Measurements from ENCODE around the gene SHROOM3.

The SHROOM3 gene

DNA sequence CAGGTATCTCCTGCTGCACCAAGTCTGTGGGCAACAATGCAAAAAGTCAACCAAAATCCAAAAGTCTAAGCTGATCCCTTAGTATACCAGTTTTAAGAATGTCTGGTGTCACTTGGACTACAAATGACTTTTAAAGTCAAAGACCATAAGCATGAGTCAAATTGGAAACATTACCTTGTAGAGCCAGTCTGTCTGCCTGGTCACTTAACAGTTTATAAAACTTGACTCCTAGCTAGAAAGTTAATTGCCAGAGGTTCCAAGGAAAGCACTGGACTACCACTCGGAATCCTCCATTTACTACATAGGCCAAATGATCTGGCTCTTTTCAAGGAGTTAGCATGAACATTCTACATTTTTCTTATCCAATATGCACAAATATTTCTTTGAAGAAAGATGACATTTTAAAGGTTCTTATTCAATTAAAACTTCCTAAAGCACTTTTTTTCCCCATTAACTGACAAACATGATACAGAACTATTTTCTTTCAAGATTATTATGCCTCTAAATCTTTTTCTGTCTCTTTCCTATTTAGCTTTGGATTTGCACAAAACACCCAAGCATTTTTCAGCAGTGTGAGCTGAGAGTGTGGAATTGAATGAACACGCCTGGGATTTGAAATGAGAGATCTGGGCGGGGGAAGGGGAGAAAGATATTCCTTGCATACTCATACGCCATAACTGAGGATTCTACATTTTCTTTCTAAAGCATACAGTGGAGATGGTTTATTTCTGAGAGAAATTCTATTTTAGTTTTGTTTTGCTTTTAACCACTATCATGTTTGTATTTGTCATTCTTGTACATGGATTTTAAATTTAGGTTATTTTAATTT, 188.4 kb downstream of the SHROOM3 start:
- DNase-seq (ENCODE audit: low read depth in 2 of 2) = no peak

DNA sequence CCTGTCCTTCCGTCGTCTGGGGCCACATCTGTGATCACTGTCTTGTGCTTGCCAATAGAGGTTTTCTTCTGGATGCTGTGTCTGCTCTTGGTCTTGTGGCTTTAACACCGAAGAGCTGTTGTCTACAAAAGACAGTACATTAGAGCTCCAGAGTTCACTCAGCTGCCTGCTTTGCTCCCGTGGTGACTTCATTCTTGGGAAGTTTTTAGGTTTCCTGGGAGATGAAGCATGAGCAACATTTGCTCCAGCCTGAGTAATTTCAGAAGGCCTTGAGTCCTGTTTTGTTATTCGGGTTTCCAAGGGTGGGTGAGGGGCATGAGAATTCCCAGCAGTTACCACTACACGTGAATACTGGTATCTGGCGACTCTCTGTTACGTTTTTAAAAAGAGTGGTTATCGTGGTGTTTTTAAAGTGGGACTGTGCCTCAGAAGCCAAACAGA, 189.2 kb downstream of the SHROOM3 start:
- DNase-seq (ENCODE audit: low read depth in 2 of 2) = peak in 1 of 2 experiments; percentile 82

DNA sequence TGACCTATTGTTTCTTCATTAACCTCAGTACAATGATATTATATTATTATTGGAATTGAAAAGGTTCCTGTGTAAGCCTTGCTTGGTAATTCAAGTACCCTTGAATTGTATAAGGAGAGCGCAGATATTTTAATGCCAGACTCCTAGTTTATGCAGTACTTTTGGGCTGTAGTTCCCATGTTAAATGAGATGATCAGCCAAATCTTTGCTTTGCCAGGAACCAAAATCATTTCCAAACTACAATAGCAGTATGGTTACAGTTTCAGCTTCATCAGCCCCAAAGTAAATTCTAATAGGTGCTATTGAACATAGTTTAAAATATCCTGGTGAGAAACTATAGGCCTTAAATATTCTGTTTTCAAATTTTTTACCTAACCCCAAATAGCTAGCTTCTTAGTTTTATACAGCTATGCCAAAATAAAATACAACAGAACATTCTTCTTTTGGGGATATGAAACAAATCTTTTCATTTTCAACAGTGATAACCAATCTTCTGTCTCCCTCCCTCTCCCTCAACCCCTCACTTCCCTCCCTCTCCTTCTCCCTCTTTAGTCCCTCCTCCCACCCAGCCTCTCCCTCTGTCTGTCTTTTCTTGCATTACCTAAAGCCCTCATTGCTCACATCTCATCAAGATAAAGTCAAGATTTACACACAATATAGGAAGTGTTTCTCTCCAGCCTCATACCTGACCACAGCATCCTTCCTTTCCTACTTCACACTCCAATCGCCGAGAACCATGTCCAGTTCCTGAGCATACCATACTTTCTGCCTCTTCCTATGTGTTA, 190.1 kb downstream of the SHROOM3 start:
- no peak for DNase-seq (ENCODE audit: low read depth in 2 of 2)

DNA sequence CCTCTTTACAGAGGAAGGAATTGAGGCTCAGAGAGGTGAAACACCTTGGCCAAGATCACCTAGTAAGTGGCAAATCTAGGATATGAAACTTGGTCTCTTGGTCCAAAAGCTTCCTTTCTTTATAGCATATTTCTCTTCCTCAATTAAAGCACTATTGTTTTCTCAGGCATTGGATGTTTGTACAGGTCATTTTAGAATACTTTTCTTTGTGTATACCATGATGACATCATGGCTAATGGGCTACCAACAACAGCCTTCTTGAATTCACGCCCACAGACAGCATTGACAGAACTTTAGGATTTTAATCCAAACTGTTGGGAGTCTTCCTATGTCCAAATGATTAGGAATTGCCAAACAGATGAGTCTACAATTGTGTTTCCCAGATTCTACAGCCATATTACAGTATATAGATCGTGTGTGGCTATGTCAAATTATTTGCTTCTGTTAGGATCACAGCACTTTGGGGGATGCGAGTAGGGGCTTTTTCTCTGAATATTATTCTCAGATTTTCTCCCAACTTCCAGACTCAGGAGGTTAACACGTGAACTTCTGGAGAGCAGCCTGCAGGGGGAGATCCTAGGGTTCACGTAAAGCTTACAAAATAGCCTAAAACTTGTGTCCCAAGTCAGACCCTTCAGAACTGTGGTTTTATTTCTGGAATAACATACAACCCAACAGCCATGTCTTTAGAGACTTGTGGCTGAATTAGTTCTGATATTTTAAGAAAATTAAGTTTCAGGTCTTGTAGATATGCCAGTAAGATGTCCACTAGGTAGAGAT, 191.8 kb downstream of the SHROOM3 start:
- DNase-seq (ENCODE audit: low read depth in 2 of 2) = no peak

DNA sequence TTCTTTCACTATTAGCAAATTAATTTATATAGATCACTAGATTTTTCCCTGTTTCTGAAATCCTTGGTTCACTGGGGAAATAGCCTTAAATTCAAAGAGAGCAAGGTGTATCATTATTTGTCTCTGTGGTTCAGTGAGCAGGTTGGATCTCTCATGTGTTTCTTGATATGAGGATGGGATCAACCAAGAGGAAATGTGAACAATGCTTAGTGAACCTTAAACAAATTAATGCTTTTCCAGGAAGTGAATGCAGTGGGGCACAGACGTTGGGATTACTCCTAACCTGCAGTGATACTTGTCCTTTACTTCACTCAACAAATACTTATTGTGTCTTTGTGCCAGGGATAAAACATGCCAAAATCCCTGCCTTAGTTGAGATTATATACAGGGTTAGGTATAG, 193.2 kb downstream of the SHROOM3 start:
- DNase-seq (ENCODE audit: low read depth in 2 of 2) = no peak

DNA sequence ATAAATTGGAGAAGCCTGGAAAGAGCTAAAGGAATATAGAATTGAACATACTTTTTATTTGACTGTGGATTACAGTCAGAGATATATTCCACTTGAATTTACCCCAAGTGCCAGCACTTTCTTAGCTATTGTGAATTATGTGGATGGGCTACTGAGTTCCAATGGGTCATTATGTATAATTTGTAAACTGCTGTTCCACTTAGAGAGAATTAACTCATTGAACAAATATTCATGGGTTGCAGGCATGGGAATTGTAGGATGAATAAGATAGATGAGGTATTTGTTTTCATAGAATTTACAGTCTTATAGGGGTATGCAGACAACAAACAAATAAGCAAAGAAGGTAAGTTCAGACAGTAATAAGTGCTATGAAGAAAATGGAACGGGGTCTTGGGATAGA, 195.7 kb downstream of the SHROOM3 start:
- no peak for DNase-seq (ENCODE audit: low read depth in 2 of 2)

DNA sequence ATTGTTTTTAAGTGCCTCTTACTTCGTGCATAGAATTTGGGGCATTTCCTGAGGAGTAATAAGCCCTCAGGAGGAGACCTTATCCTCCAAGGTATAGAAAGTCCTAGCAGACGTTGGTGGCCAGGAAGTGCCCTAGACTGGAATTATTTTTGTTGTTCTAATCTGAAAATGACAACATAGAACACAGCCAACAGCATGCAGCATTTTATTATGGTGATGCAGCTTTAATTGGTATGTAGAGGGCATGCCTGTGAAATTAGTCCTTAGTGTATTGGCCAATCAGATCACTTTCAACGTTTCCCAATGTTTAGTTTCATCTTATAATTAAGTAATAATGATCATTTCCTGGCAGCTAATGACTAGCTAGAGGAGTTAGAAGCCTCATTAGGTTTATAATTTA, 199.2 kb downstream of the SHROOM3 start:
- DNase-seq (ENCODE audit: low read depth in 2 of 2) = peak in 1 of 2 experiments; percentile 51

DNA sequence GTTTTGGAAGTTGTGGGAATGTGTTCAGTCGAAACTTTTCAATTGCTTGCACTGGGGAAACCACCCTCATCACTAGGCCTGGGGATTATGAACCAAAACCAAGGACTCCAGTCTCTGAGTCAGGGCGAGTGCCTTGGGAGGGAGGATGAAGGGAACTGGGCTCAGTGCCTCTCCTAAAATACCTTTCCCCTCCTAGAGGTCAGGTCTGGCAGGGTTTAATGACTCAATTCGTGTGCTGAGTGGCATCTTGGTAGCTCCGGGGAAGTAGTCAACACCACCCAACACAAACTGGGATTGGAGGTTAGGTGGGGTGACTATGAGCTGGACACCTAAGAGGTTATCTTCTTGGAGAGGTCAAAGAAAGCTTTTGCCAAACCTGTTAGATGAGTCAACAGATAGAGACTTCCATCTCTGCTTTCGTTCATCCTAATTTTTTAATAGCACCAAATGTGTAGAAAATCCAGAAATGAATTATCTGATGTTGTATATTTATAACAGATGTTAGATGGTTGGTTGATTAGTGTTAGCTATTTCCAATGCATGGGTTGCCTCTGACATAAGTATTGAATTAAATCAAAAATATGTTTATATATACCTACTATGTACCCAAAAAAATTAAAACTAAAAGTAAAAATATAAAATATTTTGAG, 202.8 kb downstream of the SHROOM3 start:
- DNase-seq (ENCODE audit: low read depth in 2 of 2) = no peak

DNA sequence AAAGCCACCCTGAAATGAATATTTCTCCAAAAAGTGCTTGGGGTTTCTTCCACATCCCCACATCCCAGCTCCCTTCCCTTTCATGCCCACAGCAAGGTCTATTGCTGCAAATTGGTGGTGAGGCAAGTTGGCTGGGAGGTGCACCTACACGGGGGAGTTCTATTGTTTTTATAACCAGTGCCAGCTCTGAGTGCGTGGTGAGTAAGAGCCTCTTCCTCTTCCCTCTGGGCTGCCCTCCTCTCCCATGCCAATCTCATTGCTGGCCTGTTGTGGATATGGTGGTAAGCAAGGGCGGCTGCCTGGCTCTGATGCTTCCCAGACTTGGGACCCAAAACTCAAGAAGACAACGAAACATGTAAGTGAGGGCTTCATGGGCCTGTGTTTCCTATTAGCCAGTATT, 204.3 kb downstream of the SHROOM3 start:
- DNase-seq (ENCODE audit: low read depth in 2 of 2) = no peak

DNA sequence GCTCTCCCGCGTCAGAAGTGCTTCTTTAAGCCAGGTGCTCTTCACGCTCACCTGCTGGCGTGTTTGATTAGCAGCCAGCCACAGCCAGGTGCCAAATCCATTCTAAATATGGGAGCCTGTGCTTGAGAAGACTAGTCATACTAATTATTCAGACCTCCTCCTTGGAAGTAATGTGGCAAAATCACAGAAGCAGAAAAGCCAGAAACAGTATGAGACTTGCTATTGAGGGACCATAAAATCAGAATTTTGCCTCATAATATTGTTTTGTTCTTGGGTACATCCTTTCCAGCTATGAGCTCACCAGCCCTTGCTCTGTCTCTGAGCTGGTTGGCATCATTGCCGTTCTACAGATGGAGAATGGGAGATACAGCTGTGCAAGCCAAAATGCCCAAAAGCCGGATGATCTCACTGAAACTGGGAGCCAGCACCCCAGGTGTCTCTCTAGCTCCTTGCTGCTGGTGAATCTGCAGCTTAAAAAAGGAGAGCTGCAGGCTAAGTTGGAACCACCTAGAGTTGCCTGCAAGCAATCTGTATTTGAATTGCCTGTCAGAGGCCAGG, 205.4 kb downstream of the SHROOM3 start:
- DNase-seq (ENCODE audit: low read depth in 2 of 2) = no peak

DNA sequence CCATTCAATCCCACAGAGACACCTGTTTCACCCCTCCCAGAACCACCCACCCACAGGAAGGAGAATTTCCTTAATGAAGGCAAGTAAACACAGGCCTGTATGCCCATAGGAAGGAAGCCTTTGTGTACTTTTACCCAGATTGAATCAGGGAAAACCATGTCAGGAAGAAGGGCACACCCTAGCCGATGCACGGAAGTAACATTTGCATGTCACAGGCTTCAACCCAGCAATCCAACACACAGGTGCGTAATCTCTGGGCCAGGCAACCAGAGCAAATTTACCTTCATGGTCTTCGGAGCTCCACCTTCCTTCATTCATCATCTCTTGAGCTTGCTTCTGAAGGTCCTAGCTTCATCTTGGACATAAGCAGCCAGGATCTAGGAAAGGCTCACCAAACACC, 206.3 kb downstream of the SHROOM3 start:
- no peak for DNase-seq (ENCODE audit: low read depth in 2 of 2)

DNA sequence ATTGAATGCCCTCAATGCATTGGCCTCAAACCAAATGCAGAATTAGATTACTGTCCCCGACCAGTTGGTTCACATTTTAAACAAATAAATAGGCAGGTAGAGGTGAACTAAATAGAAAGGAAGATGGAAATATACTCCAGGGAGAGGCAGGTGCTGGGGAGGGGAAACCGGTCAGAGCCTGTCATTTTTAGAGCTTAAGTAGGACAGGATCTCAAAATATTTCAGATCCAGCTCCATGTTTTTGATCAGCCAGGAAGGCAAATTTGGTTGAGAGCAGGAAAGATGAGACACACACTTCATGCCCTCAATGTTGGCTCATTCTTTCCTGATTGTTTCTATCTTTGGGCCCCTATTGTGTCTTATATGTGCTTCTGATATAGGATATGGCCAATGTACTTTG, 206.7 kb downstream of the SHROOM3 start:
- no peak for DNase-seq (ENCODE audit: low read depth in 2 of 2)

DNA sequence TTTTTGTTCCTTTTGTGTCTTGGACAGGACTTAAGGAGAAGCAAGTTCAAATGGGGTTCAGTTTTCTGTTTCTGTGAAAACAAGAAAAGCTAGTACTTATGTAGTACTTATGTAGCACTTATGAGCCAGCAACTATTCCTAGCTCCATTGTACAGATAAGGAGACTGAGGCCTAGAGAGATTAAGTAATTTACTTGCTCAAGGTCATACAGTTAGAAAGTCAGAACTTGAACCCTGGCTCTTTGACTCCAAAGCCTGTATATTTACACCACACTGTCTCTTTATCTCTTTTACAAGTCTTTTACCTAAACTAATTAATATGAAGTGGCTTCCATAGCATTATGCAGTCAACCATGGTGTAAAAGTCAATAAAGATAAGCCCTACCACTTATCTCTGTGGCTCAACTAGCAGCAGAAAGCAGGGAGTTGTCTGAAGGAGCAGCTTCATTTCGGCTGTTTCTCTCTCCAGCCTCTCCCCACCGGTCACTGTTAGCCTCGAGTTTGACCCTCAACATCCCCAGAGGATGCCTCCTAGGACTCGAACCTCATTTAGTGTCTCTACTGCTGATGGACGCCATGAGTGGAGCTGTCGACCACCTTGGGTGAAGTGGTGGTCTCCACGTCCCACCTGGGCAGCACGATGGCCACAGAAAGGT, 209.9 kb downstream of the SHROOM3 start:
- no peak for DNase-seq (ENCODE audit: low read depth in 2 of 2)

DNA sequence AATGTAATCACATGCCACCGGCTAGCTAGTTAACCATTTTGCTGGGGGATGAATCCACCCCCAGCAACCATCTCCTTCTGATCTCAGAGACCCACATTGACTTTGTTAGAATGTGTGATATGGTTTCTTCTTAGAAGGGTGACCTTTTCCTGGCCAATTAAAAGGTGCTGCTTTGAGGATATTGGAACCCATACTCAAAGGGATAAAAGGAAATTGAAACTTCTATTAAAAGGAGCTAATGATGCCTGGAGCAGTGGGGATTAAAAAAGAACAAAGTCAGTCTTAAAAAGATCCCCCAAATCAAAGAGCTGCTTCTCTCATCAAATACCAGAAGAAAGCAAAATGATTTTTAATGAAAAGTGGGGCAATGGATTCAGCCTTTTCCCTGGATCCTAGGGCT, 214.1 kb downstream of the SHROOM3 start:
- DNase-seq (ENCODE audit: low read depth in 2 of 2) = no peak

DNA sequence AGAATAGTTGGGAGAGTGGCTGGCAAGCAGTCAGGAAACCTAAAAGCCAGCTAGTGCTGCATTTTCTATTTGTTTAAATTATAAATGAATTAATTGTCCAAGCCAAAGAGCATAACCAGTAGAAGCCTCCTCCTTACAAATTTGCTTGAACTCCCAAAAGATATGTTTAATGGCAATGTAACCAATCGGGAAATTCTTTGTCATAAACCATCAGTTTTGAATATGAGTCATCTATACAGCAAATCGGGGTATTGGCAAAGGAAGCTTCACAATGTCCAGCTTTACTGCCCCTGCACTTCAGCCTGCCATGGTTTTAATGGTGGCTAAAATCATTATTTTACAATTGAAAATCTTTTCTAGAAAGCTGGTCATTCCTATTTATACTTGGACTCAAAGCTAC, 216.6 kb downstream of the SHROOM3 start:
- no peak for DNase-seq (ENCODE audit: low read depth in 2 of 2)

DNA sequence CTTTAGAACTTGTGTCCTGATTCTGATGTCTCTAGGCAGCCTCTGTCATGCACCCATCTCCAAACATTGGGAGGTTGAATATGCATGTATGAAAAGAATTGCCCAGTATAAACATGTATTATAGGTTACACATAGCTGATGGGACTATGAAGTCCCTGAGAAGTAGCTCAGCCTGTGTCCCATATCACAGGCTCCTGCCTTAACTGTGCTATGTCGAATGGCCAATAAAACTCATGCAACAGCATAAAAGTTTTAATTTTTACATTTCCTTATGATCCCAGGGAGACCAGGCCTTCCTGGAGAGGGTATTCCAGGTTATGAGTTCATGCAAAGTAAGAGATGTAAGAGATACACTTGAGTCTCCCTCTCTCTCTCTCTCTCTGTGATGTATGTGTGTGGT, 217.4 kb downstream of the SHROOM3 start:
- DNase-seq (ENCODE audit: low read depth in 2 of 2) = no peak

DNA sequence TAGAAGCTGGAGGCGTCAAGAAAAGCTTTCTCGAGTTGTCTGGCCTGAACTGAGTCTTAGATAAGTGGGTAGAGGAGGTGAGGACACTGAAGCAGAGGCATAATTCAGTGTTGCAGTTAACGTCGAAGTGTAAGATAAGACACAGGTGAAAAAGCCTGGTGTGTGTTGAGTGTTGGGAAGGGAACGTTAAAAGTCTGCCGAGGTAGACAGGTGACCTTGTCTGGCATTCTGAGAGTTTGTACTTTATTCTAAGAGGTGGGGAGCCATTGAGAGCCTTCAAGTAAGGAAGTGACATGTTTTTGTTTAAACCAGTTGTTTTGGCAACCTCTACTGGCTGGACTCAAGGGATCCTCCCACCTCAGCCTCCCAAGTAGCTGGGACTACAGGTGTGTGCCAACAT, 219.1 kb downstream of the SHROOM3 start:
- DNase-seq (ENCODE audit: low read depth in 2 of 2) = no peak

DNA sequence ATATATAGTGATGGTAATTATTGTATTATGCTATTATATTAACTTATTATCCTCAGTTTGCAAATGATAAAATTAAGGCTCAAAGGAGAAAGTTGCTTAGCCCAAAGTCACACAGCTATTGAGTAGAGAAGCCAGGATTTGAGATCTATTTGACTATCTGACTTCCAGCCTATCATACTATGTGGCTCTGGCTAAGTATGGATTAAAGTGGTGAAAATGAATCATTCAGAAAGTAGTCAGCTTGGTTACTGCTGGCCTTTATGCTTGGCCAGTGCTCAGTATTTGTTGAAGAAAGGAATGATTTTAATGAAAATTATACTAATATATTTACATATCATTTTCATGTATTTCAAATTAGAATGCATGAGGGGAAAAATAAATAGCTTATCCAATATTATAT, 219.8 kb downstream of the SHROOM3 start:
- DNase-seq (ENCODE audit: low read depth in 2 of 2) = no peak

DNA sequence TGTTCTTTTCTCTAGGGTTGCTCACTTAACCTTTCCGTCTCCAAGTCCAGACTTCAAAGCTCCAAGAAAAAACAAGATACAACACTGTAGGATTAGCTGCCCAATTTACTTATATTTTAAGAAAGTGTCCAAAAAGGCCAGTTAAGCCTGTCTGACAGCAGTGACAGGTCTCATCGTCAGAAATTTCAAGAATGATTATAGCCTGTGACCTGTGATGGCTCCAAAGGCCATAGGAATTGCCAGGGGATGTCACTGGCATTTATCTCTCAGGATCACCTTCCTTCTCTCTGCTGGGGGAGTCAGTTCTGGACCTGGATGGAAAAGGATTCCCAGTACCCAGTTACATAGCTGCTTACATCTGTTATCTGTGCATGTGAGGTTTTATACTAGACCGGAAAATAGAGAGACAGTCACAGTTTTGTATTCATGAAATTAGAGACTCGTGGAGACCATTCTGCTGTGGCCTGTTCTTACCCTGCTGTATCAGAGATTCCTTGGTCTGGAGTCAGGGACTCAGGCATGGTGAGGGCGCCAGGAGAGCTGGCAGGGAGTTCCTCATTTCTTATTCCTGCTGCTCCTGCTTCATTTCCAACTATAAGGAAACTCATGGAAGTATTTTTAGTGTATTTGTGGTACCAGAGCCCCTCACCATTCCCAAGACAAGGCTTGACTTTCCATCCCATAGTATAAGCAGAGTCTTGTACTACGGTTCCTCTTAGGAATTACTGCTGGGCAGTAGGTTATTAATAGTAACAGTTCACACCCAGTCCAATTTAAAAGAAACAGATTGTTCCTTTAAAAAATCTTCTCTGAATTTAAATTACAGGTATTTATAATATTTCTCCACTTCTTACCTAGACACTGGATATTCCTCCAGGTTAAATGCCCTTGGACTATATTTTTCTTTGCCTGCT, 220.8 kb downstream of the SHROOM3 start:
- no peak for DNase-seq (ENCODE audit: low read depth in 2 of 2)

DNA sequence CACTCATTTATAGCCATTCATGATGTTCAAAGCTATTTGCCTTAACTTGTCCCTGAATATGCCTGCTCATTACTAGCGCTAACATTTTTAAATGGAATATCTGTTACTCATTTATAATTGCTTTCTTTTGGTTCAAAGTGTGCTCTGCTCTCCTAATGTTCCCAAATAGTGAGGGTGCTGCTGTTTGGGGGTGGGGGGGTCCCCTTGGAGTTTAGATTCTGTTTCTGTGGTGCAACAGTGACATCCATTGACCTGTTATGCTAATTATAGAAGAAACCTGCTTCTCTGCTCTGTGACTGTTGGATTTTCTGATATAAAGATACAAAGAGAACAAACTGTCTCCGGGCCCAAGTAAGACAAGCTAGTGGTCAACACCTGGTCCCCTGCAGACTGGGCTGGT, 222.4 kb downstream of the SHROOM3 start:
- DNase-seq (ENCODE audit: low read depth in 2 of 2) = no peak
